Upper lobe of left lung (tissue), 4 donors: Measurements from ENCODE around the gene PTGR2.

Experiments
- CTCF ChIP-seq, 6 experiments: fragments of 450-650 bp in 4 of 6; fragments of 200-600 bp in 2 of 6; sonication (generic) in 2 of 6; IDR thresholded peaks; one replicate each; pipeline ENCODE4 v1.5.1; 2016 to 2019; ENCODE audit warnings: antibody characterized with exemption in 6 of 6
- EP300 ChIP-seq, 4 donors: sonication (generic); formaldehyde crosslinking; IDR thresholded peaks; one replicate each; pipeline ENCODE4 v1.5.1; 2017; ENCODE audit warnings: antibody characterized with exemption in 4 of 4, control low read depth in 2 of 4
- POLR2A ChIP-seq, 4 donors: fragments of 450-650 bp; IDR thresholded peaks; one replicate each; pipeline ENCODE4 v1.5.1; 2016 to 2017; ENCODE audit warnings: antibody characterized with exemption in 4 of 4, mild to moderate bottlenecking in 2 of 4
- POLR2AphosphoS5 ChIP-seq, 2 donors: sonication (generic); formaldehyde crosslinking; IDR thresholded peaks; one replicate each; pipeline ENCODE4 v1.5.1; 2017; ENCODE audit warnings: antibody characterized with exemption in 2 of 2

DNA sequence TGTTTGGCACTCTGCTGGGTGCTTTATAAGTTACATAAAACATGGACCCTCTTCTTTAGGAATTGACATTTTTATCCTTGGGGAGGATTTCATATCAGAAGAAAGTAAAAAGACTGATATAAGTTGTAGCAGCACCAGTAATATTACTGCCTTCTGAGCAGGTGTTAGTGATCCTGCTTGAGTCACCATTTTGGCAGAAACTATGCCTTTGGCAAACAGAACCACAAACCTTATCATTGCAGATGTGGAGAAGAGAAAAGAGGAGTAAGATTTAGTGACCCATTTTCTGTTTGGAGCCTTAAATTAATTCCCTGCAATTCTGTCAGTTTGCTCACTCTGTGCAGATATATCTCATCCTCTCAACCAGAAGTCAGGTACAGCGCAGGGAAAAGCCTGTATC lies 58.0 kb downstream of the PTGR2 start:
- TF ChIP-seq POLR2A (IDR thresholded peaks at IDR 0.05) (no peak), CTCF (IDR thresholded peaks at IDR 0.05) (no peak), POLR2AphosphoS5 (IDR thresholded peaks at IDR 0.05) (no peak), EP300 (IDR thresholded peaks at IDR 0.05) (no peak)
